HG02840 (cell line): ENCODE data around the gene NDOR1.

Experiments
- ATAC-seq: cut with Tn5 transposase; IDR thresholded peaks from one replicate; pipeline ENCODE4 v1.9.1; 2021; ENCODE audit warnings: mild to moderate bottlenecking, moderate library complexity, moderate number of reproducible peaks; ENCODE audit not compliant: unreplicated experiment, low FRiP score

The NDOR1 gene

GRCh38 chr9:137167277-137167746 lies 38.2 kb upstream of the NDOR1 start:
- no peak for ATAC-seq

GRCh38 chr9:137167747-137168572 lies 37.5 kb upstream of the NDOR1 start:
- ATAC-seq, result no peak

GRCh38 chr9:137168573-137168903 lies 37.0 kb upstream of the NDOR1 start:
- ATAC-seq, result no peak

- no peak for ATAC-seq
Observed at GRCh38 chr9:137168904-137169856, 36.3 kb upstream of the NDOR1 start.

GRCh38 chr9:137169896-137170358 lies 35.6 kb upstream of the NDOR1 start, which contains the start of gene LRRC26:
TSS of gene LRRC26 (minus strand) at chr9:137170051. CDS start at chr9:137169943, 108 bp downstream.
- ATAC-seq, result no peak

- ATAC-seq, result no peak
Observed at GRCh38 chr9:137170486-137171148, 34.9 kb upstream of the NDOR1 start.

- no peak for ATAC-seq
Observed at GRCh38 chr9:137171149-137171900, 34.2 kb upstream of the NDOR1 start.

- ATAC-seq, result no peak
Observed at GRCh38 chr9:137172901-137173795, 32.4 kb upstream of the NDOR1 start.

- ATAC-seq, result no peak
Observed at GRCh38 chr9:137173796-137174664, 31.5 kb upstream of the NDOR1 start.

GRCh38 chr9:137174722-137175293 lies 30.7 kb upstream of the NDOR1 start:
- no peak for ATAC-seq

- no peak for ATAC-seq
Observed at GRCh38 chr9:137175345-137175961, 30.0 kb upstream of the NDOR1 start.

GRCh38 chr9:137176302-137177182 lies 29.0 kb upstream of the NDOR1 start:
- ATAC-seq, result no peak

- no peak for ATAC-seq
Observed at GRCh38 chr9:137178201-137178938, 27.1 kb upstream of the NDOR1 start.

GRCh38 chr9:137178939-137179630 lies 26.4 kb upstream of the NDOR1 start:
- no peak for ATAC-seq

GRCh38 chr9:137179761-137180160 lies 25.7 kb upstream of the NDOR1 start:
- no peak for ATAC-seq
